Epithelial cell of proximal tubule (primary cell): ENCODE measurements around the gene ZNF557. TPM values are rescaled to one million over a fixed set of nuclear protein-coding genes. Genes with fewer than 3 reads are reported as not detected.
A peak's percentile ranks its signal among the peaks of the same experiment; 100 is the strongest.
"Not testable (repeated sequence)": the region's sequence is repeated elsewhere in the genome, so short reads cannot be mapped to it uniquely, and the experiment has no call there.

Experiments used
- DNase-seq: peaks from one replicate; pipeline ENCODE4 v3.0.0-alpha.2; 2011; ENCODE audit warnings: low read depth
- H3K4me3 ChIP-seq: 2 replicates; pipeline ENCODE4 v1.5.1; 2011; ENCODE audit warnings: low read depth, mild to moderate bottlenecking, low read length
- total RNA-seq: library from RNA; depleted of rRNA; stranded (reverse); fragments of >200 nt; gene quantifications from 2 replicates; pipeline ENCODE4 v1.2.3, GENCODE V29; 2015
- TF ChIP-seq, protein P1 (sequence below): conservative IDR thresholded peaks from 2 replicates; pipeline ENCODE4 v1.5.1; 2012; ENCODE audit warnings: low read depth, mild to moderate bottlenecking, low read length

The ZNF557 gene
- 5.2 TPM in 2 replicates for total RNA-seq

DNA sequence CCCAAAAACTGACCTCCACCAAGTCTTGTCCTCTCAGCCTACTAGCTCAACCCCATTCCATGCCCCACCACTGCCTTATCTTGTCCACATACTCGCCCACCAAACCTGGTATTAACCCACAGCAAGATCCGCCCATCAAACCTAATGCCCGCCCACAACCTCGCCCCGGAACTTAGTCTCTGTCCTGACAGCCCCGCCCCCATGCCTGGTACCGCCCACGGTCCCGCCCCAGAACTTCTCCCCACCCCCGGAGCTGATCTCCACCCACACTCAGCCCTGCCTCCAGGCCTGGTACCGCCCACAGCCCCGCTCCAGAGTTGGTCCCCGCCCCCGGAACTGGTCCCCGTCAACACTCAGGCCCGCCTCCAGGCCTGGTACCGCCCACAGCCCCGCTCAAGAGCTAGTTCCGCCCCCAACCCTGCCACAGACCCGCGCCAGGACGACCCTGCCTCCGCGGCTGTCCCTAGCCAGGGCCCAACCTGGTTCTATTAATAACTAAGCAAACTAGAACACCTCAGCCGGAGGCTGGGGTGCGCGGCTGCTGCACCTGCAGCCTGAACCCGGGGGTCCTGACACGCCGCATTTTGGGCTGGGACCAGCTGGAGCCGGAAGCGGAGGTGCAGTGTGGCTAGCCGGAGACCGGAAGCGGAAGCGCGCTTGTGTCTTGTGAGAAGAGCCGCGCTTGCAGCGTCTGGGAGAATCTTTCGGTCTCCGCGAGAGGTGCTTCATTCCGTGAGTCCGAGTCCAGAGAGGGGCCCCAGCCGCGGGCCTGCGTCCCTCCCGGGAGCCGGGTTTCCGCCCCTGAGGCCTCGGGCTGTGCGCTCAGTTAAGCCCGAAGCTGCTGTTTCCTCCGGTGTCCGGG, at the start of gene ZNF557:
Gene ZNF557, plus strand, starts transcription at position 662 of the 862 bp plus-strand sequence. CDS start 5,372 bp downstream, outside the sequence.
- TF ChIP-seq, protein P1, sequence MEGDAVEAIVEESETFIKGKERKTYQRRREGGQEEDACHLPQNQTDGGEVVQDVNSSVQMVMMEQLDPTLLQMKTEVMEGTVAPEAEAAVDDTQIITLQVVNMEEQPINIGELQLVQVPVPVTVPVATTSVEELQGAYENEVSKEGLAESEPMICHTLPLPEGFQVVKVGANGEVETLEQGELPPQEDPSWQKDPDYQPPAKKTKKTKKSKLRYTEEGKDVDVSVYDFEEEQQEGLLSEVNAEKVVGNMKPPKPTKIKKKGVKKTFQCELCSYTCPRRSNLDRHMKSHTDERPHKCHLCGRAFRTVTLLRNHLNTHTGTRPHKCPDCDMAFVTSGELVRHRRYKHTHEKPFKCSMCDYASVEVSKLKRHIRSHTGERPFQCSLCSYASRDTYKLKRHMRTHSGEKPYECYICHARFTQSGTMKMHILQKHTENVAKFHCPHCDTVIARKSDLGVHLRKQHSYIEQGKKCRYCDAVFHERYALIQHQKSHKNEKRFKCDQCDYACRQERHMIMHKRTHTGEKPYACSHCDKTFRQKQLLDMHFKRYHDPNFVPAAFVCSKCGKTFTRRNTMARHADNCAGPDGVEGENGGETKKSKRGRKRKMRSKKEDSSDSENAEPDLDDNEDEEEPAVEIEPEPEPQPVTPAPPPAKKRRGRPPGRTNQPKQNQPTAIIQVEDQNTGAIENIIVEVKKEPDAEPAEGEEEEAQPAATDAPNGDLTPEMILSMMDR = no peak
- H3K4me3 ChIP-seq = peak within 1 kb of the TSS; percentile 74
- DNase-seq = peak; percentile 68

DNA sequence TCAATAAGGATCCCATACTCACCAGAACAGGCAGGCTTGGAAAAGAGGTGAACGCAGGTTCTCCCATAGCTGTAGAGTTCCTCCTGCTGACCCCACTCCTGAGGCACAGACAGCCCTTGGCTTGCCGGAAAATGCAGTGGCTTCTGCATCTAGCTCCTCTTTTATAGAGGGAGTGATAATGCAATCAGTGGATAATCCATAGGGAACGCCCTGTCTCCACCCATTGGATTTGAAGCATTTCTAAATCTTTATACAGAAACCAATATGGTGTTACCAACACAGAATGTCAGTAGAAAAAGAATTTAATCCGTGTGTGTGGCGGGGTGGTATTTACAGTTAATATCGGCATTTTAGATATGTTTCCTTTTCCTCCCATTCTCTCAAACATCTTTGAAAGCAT, 48.2 kb upstream of the ZNF557 start, which contains the start of gene MBD3L2B:
Gene MBD3L2B, minus strand, starts transcription at position 101 of the 400 bp plus-strand sequence. Its CDS starts 34 bp downstream, at position 67.
- not testable (repeated sequence) for DNase-seq, H3K4me3 ChIP-seq

DNA sequence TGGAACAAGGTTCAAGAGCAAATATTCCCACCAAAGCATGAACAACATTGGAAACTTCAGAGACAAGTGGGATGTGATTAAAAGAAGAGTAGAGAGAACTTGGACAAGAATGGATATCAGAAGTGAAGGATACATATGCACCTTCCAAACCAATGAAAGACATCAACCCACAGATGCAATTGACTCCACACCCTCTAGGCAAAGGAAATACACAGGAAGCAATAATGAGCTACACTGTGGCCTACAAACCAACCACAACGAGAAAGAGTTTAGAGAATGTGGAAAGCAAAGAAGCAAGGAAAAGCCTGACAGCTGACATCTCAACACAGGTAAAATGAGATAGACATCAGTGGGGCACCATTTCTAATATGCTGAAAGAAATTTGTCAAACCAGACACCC, 40.7 kb upstream of the ZNF557 start:
- not testable (repeated sequence) for DNase-seq, H3K4me3 ChIP-seq

DNA sequence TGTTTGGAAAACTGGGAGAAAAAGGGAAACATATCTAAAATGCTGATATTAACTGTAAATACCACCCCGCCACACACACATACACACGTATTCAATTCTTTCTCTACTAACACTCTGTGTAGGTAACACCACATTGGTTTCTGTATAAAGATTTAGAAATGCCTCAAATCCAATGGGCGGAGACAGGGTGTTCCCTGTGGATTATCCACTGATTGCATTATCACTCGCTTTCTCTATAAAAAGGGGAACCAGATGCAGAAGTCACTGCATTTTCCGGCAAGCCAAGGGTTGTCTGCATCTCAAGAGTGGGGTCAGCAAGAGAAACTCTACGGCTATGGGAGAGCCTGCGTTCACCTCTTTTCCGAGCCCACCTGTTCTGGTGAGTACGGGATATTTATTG, 39.2 kb upstream of the ZNF557 start, which contains the start of gene MBD3L5:
Gene MBD3L5, plus strand, starts transcription at position 301 of the 400 bp plus-strand sequence. Its CDS starts 34 bp downstream, at position 335.
- not testable (repeated sequence) for DNase-seq, H3K4me3 ChIP-seq

DNA sequence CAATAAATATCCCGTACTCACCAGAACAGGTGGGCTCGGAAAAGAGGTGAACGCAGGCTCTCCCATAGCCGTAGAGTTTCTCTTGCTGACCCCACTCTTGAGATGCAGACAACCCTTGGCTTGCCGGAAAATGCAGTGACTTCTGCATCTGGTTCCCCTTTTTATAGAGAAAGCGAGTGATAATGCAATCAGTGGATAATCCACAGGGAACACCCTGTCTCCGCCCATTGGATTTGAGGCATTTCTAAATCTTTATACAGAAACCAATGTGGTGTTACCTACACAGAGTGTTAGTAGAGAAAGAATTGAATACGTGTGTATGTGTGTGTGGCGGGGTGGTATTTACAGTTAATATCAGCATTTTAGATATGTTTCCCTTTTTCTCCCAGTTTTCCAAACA, 29.4 kb upstream of the ZNF557 start, which contains the start of gene MBD3L4:
Gene MBD3L4, minus strand, starts transcription at position 101 of the 400 bp plus-strand sequence. Its CDS starts 35 bp downstream, at position 66.
- DNase-seq, H3K4me3 ChIP-seq: not testable (repeated sequence)

DNA sequence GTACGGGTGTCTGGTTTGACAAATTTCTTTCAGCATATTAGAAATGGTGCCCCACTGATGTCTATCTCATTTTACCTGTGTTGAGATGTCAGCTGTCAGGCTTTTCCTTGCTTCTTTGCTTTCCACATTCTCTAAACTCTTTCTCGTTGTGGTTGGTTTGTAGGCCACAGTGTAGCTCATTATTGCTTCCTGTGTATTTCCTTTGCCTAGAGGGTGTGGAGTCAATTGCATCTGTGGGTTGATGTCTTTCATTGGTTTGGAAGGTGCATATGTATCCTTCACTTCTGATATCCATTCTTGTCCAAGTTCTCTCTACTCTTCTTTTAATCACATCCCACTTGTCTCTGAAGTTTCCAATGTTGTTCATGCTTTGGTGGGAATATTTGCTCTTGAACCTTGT, 27.9 kb upstream of the ZNF557 start:
- not testable (repeated sequence) for H3K4me3 ChIP-seq, DNase-seq

DNA sequence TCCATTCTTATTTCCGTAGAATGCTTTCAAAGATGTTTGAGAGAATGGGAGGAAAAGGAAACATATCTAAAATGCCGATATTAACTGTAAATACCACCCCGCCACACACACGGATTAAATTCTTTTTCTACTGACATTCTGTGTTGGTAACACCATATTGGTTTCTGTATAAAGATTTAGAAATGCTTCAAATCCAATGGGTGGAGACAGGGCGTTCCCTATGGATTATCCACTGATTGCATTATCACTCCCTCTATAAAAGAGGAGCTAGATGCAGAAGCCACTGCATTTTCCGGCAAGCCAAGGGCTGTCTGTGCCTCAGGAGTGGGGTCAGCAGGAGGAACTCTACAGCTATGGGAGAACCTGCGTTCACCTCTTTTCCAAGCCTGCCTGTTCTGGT, 20.5 kb upstream of the ZNF557 start, which contains the start of gene MBD3L2:
Gene MBD3L2, plus strand, starts transcription at position 301 of the 400 bp plus-strand sequence. Its CDS starts 53 bp downstream, at position 354.
- not testable (repeated sequence) for H3K4me3 ChIP-seq, DNase-seq

DNA sequence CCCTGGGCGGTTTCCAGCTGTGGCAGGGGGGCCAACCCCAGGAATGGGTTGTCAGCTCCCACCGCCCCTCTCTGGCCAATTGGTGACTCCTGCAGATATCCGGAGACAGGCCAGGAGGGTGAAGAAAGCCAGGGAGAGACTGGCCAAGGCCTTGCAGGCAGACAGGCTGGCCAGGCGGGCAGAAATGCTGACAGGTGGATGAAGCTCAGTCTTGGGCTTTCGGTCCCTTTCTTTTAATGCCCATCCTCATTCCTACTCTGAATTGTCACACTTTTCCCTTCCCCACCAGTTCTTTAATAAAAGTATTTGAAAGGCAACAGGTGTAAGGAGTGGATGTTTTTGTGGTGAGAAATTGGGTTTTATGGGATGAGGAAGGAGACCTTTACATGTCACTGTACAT, 18.1 kb upstream of the ZNF557 start:
- not testable (repeated sequence) for H3K4me3 ChIP-seq, DNase-seq

DNA sequence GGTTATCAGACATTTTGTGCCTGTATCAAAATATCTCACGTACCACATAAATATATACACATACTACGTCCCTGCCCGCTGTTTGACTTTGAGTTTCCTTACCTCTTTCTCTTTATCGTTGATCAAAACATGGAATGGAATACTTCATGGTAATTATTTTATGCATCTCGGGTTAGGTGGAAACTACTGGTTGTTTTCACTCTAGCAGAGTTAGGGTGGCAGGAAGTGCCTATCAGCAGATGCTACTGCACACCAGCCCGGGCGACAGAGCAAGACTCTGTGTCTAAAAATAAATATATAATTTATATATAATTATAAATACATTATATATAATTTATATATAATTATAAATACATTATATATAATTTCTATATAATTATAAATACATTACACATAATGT, 16.6 kb upstream of the ZNF557 start:
- not testable (repeated sequence) for H3K4me3 ChIP-seq, DNase-seq

DNA sequence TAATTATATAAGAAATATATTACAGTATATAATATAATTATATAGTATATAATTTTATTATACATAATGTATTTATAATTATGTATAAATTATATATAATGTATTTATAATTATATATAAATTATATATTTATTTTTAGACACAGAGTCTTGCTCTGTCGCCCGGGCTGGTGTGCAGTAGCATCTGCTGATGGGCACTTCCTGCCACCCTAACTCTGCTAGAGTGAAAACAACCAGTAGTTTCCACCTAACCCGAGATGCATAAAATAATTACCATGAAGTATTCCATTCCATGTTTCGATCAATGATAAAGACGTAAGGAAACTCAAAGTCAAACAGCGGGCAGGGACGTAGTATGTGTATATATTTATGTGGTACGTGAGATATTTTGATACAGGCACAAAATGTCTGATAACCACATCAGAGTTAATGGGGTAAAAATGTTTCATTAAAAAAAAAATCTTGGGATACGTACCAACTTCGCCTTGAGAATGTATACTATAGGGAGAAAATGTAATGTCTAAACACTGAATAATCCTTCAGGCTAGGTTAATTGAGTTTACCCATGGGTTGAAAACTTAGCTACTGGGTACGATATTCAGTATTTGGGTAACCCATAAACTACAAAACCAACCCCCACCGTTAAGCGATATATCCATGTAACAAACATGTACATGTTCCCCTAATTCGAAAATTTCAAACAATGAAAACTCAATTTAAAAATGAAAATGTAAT, 14.7 kb upstream of the ZNF557 start:
- not testable (repeated sequence) for H3K4me3 ChIP-seq, DNase-seq

DNA sequence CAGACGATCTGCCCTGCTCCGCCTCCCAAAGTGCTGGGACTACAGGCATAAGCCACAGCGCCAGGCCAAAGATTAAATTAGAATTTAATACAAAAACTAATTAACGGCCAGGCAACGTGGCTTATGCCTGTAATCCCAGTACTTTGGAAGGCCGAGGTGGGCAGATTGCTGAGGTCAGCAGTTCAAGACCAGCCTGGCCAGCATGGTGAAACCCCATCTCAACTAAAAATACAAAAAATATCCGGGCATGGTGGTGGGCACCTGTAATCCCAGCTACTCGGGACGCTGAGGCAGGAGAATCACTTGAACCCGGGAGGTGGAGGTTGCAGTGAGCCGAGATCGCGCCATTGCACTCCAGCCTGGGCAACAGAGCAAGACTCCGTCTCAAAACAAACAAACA, 13.8 kb upstream of the ZNF557 start:
- H3K4me3 ChIP-seq, DNase-seq: not testable (repeated sequence)

DNA sequence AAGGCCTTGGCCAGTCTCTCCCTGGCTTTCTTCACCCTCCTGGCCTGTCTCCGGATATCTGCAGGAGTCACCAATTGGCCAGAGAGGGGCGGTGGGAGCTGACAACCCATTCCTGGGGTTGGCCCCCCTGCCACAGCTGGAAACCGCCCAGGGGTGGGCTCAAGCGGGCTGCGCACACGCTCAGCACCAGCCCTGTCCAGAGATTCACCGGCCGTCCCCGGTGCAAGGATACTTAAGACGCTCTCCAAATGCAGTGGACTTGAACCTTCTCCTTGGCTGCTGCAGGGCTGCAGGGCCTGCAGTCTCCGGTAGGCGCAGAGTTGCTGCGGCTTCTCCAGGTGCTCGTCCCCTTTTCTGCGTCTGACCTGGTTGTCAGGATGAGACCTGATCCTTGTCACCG, 13.1 kb upstream of the ZNF557 start:
- not testable (repeated sequence) for DNase-seq

DNA sequence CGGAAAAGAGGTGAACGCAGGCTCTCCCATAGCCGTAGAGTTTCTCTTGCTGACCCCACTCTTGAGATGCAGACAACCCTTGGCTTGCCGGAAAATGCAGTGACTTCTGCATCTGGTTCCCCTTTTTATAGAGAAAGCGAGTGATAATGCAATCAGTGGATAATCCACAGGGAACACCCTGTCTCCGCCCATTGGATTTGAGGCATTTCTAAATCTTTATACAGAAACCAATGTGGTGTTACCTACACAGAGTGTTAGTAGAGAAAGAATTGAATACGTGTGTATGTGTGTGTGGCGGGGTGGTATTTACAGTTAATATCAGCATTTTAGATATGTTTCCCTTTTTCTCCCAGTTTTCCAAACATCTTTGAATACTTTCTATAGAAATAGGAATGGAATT, 10.9 kb upstream of the ZNF557 start, which contains the start of gene MBD3L3:
Gene MBD3L3, minus strand, starts transcription at position 101 of the 400 bp plus-strand sequence. Its CDS starts 71 bp downstream, at position 30.
- not testable (repeated sequence) for DNase-seq, H3K4me3 ChIP-seq

More for the DNA sequence above, 13.1 kb upstream of the ZNF557 start:
- not testable (repeated sequence) for H3K4me3 ChIP-seq

DNA sequence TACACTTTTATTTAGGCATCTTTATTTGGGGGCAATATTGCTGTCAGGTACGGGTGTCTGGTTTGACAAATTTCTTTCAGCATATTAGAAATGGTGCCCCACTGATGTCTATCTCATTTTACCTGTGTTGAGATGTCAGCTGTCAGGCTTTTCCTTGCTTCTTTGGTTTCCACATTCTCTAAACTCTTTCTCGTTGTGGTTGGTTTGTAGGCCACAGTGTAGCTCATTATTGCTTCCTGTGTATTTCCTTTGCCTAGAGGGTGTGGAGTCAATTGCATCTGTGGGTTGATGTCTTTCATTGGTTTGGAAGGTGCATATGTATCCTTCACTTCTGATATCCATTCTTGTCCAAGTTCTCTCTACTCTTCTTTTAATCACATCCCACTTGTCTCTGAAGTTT, 9.5 kb upstream of the ZNF557 start:
- not testable (repeated sequence) for H3K4me3 ChIP-seq

More for the DNA sequence above, 9.5 kb upstream of the ZNF557 start:
- not testable (repeated sequence) for DNase-seq
